GM12872 (cell line): ENCODE measurements around the gene TMEM130.

Experiments used
- CTCF ChIP-seq: IDR thresholded peaks from 3 replicates; pipeline ENCODE4 v1.5.1; 2011; ENCODE audit warnings: low read depth, mild to moderate bottlenecking, low read length, moderate library complexity; ENCODE audit not compliant: insufficient read depth

Gene TMEM130

DNA sequence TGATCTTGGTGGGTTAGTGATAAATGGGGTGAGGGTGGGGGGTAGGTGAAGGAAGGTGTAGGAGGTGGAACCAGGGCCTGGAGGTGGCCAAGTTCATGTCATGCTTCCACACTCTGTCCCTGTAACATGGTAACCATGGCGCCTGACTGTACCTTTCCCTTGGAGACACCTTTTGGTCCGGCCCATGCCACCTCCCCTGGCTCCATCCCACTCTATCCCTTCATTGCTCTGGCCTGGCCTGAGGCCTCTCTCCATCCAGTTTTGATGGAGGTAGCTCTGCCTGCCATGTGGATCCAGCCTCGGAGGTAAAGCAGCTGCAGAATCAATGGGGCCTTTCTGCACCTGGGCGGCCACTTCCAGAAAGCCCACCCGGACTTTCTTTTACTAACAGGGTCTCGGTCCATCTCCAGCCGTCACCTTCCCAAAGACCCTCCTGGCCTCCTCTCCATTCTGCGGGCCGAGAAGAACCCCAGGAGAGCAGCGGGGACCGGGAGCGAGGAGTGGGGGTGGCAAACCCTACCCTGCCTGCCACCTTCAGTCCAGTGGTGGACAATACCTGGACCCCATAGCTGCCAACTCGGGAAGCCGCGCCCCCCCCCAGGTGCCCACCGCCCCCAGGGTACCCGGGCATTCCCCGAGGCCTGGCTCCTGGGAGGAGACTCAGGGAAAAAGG, 8.0 kb upstream of the TMEM130 start:
- no peak for TF ChIP-seq CTCF

DNA sequence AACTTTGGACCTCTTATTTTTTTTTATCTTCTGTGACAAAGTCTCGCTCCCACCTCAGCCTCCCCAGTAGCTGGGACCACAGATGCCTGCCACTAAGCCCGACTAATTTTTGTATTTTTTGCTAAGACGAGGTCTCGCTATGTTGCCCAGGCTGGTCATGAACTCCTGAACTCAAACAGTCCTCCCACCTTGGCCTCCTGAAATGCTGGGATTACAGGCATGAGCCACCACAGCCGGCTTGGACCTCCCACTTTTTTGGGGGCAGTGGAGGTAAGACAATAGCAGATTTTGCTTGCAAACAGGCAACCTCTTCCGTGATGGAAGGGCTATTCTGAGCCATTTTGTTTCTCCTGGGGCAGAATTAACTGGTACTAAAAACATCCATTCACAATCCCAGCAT, 7.3 kb upstream of the TMEM130 start:
- no peak for TF ChIP-seq CTCF

DNA sequence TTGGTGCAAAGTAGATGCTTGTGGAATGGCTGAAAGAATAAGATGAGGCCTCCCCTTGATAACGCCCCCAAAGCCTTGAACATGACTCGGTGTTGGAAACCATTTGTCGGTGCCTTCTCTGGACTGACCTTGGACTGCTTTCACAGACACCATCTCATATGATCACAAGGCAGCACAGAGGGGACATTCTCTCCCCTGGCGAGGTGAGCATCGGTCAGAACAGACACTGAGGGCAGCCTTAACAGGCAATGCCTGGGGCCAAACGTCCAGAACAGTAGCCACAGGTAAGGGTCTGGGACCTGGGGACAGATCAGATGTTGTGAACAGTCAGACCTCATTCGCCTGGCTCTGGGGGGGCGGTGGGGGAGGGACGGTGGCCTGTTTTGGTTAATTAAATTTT, 5.7 kb upstream of the TMEM130 start:
- no peak for TF ChIP-seq CTCF

DNA sequence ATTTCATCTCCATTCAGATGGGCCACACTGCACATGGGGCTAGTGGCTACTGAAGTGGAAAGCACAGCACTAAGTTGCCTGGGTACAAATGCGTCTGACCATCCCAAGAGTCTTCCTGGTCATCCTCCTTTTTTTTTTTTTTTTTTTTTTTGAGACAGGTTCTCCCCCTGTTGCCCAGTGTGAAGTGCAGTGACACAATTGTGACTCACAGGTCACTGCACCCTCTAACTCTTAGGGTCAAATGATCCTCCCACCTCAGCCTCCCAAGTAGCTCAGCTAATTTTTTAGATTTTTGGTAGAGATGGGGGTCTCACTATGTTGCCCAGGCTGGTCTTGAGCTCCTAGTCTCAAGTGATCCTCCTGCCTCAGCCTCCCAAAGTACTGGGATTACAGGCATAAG, 5.1 kb upstream of the TMEM130 start:
- no peak for TF ChIP-seq CTCF

- peak; percentile 59 for TF ChIP-seq CTCF
These were observed 2.6 kb upstream of the TMEM130 start for GRCh38 chr7:98872328-98872924.

DNA sequence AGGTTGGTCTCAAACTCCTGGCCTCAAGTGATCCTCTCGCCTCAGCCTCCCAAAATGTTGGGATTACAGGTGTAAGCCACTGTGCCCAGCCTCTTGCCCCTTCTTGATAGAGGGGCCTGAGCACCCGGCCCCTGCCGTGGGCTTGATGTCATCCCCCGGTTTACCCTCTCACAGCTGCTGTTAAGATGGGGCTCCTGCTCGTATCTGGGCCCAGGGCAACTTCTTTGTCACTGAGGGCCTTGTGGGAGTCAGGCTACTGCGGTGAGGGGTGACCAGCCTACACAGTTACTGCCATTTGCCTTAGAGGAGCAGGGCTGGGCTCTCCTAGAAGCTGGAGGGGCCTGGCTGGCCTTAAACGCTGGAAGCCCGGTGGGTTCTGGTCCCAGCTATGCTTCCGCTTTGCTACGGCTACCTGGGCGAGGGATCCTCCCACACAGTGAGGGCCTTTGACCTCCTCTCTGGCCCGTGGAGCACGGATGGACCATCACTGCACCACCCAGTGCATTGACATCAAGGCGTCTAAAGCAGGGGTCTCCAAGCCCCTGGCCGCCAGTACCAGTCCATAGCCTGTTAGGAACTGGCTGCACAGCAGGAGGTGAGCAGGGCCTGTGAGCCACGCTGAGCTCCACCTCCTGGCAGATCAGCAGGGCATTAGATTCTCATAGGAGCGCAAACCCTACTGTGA, 1.1 kb upstream of the TMEM130 start:
- no peak for TF ChIP-seq CTCF

DNA sequence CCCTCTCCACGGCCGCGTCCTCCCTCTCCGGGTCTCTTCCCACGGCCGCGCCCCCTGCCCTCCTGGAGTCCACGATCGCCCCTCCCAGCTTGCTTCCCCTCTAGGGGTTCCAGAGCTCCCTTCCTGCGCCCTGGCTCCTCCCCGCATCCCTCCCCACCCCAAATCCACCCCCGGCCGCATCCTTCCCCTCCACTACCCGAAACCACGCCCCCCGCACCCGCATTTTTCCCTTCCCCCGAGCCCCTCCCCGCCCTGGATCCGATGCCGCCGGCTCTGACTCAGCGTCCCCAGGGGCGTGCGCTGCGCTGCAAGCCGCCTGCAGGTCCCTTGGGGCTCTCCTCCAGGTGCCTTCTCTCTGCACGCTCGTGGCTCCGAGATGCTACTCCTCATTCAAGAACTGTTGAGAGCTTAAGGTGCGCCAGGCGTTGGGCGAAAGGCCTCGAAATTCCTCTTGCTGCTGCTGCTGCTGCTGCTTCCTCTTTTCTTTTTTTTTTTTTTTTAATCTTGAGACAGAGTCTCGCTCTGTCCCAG, 372 bp upstream of the TMEM130 start:
- no peak for TF ChIP-seq CTCF
